Type B pancreatic cell (in vitro differentiated cells): ENCODE data around the gene THAP8. TPM values are rescaled to one million over a fixed set of nuclear protein-coding genes. Genes with fewer than 3 reads are reported as not detected.
"Not testable (repeated sequence)": the region's sequence is repeated elsewhere in the genome, so short reads cannot be mapped to it uniquely, and the experiment has no call there.

Experiments
- DNase-seq: peaks from one replicate; pipeline ENCODE4 v3.0.0; 2021; ENCODE audit warnings: mixed read lengths; ENCODE audit not compliant: unreplicated experiment; ENCODE audit errors: extremely low spot score
- H3K27ac Mint-ChIP-seq: 2 replicates; pipeline ENCODE4 v1.8.0; 2021; ENCODE audit warnings: mild to moderate bottlenecking, mixed read lengths
- H3K27me3 Mint-ChIP-seq: 2 replicates; pipeline ENCODE4 v1.8.0; 2021; ENCODE audit warnings: mixed read lengths
- H3K36me3 Mint-ChIP-seq: 2 replicates; pipeline ENCODE4 v1.8.0; 2021; ENCODE audit warnings: mixed read lengths
- H3K4me1 Mint-ChIP-seq: one replicate; pipeline ENCODE4 v1.8.0; 2021; ENCODE audit warnings: mixed read lengths; ENCODE audit not compliant: unreplicated experiment
- H3K4me3 Mint-ChIP-seq: 2 replicates; pipeline ENCODE4 v1.8.0; 2021; ENCODE audit warnings: mild to moderate bottlenecking, mixed read lengths
- H3K9me3 Mint-ChIP-seq: 2 replicates; pipeline ENCODE4 v1.8.0; 2021; ENCODE audit warnings: mixed read lengths
- total RNA-seq: library from RNA; stranded (reverse); gene quantifications from 2 replicates; pipeline ENCODE4 v1.2.1, GENCODE V29; 2021; ENCODE audit warnings: low replicate concordance
- TF ChIP-seq, protein P1 (sequence below): fragments of 200-600 bp; sonication (generic); conservative IDR thresholded peaks from 2 replicates; pipeline ENCODE4 v1.5.0; 2021; ENCODE audit warnings: antibody characterized with exemption, mild to moderate bottlenecking

The THAP8 gene
- total RNA-seq, 1 donor from 2014 or later: 6.4 TPM

DNA sequence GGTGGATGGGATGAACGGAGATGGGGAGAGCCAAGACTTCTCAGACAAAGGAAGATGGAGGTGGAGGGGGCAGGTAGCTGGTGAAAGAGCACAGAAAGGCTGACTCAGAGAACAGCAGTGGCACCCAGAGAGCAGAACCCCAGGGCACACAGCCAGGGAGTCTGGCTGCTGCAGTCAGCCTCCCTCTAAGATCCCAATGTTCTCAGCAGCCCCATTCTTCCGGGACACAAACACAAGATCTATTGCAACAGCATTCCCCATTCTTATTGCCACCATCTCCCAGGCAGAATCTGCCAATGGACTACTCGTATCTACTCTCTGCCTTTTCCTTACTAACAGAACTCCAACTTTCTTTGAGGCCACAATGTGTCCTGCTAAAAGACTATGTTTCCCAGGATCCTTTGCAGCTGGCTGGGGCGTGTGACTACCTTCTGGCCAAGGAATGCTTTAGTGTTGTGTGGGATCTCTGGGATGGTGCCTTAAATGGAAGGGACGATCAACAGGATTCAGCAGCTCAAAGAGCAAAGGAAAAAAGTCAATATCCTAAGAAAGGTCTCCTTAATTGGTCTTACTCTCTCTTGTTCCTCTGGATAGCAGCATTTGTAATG, 7.5 kb downstream of the THAP8 start:
- no peak overlapping the region for H3K4me3 Mint-ChIP-seq

DNA sequence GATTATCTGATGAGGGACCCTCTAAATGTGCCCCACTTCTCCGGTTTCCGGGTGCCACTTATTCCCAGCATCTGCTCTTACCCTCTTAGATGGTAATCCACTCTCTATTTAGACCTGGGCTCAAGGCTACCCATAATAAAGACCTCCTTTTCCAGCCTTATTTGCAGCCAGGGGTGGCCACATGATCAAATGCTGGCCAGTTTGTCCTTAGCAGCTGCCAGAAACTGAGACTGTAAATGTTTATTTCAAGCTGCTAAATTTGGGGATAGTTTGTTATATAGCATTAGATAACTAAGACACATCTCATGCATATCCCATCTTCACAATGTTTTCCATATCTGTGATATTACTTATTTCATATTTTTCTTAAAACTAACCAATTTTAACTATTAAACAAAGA, 10.1 kb downstream of the THAP8 start:
- Mint-ChIP-seq H3K4me1 (peaks cover 10% of the 10 kb centered on the region), H3K36me3 (peaks cover 4% of the 10 kb centered on the region), H3K27ac (no peak overlapping the region), H3K4me3 (no peak overlapping the region), H3K9me3 (no peaks in the 10 kb centered on the region), H3K27me3 (no peaks in the 10 kb centered on the region)
- DNase-seq: no peak
- TF ChIP-seq, protein P1, sequence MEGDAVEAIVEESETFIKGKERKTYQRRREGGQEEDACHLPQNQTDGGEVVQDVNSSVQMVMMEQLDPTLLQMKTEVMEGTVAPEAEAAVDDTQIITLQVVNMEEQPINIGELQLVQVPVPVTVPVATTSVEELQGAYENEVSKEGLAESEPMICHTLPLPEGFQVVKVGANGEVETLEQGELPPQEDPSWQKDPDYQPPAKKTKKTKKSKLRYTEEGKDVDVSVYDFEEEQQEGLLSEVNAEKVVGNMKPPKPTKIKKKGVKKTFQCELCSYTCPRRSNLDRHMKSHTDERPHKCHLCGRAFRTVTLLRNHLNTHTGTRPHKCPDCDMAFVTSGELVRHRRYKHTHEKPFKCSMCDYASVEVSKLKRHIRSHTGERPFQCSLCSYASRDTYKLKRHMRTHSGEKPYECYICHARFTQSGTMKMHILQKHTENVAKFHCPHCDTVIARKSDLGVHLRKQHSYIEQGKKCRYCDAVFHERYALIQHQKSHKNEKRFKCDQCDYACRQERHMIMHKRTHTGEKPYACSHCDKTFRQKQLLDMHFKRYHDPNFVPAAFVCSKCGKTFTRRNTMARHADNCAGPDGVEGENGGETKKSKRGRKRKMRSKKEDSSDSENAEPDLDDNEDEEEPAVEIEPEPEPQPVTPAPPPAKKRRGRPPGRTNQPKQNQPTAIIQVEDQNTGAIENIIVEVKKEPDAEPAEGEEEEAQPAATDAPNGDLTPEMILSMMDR: no peak

More for the DNA sequence above, 7.5 kb downstream of the THAP8 start:
- TF ChIP-seq, protein P1: no peak
- Mint-ChIP-seq H3K9me3 (no peaks in the 10 kb centered on the region), H3K4me1 (peaks cover 6% of the 10 kb centered on the region), H3K36me3 (no peaks in the 10 kb centered on the region), H3K27me3 (no peaks in the 10 kb centered on the region), H3K27ac (no peak overlapping the region)
- DNase-seq: no peak

DNA sequence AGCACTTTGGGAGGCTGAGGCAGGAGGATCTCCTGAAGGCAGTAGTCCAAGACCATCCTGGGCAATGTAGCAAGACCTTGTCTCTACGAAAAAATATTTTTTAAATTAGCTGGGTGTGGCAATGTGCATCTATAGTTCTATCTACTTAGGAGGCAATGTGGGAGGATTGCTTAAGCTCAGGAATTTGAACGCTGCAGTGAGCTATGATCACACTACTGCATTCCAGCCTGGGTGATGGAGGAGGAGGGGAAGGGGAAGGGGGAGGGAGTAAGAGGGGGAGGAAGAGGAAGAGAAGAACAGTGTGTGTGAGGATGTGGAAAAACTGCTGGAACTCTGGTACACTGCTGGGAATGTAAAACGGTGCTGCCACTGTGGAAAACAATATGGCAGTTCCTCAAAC, 12.3 kb downstream of the THAP8 start:
- TF ChIP-seq, protein P1: no peak
- Mint-ChIP-seq H3K27me3 (no peaks in the 10 kb centered on the region), H3K4me1 (peaks cover 10% of the 10 kb centered on the region), H3K4me3 (no peak overlapping the region), H3K27ac (peak overlapping the region; percentile 70), H3K36me3 (peaks cover 4% of the 10 kb centered on the region), H3K9me3 (no peaks in the 10 kb centered on the region)
- no peak for DNase-seq

DNA sequence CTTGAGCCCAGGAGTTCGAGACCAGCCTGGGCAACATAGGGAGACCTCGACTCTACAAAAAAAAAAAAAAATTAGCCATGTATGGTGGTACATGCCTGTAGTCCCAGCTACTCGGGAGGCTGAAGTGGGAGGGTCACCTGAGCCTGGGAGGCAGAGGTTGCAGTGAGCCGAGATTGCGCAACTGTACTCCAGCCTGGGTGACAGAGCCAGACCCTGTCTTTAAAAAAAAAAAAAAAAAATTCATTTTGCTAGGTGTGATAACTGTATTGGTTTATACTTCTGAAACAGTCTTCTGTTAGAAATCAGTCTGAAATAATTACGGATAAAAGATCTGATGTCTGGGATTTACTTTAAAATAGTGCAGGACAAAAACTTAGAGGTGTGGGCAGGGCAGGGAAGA, 13.0 kb downstream of the THAP8 start:
- H3K27ac Mint-ChIP-seq: peak overlapping the region; percentile 70
- DNase-seq, H3K4me1 Mint-ChIP-seq, H3K4me3 Mint-ChIP-seq, H3K9me3 Mint-ChIP-seq, H3K36me3 Mint-ChIP-seq, H3K27me3 Mint-ChIP-seq: not testable (repeated sequence)

DNA sequence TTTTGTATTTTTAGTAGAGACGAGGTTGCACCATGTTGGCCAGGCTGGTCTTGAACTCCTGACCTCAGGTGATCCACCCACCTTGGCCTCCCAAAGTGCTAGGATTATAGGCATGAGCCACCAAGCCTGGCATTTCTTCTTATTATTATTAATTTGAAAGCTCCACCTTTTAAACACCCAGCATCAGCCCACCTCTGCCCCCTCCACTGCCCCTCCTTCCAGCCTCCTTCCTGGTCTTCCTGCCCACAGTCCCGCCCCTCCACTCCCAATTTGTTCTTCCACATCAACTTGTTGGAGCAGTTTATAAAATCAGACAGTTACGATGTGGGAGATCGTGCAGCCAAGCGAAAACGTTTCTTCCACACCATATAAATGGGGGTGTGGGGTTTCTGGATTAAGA, 13.6 kb downstream of the THAP8 start:
- no peak for DNase-seq
- TF ChIP-seq, protein P1: no peak
- H3K4me1 Mint-ChIP-seq: peaks cover 10% of the 10 kb centered on the region
- H3K36me3 Mint-ChIP-seq: peaks cover 4% of the 10 kb centered on the region
- H3K27me3 Mint-ChIP-seq: no peaks in the 10 kb centered on the region
- no peaks in the 10 kb centered on the region for H3K9me3 Mint-ChIP-seq
- H3K27ac Mint-ChIP-seq: no peak overlapping the region
- H3K4me3 Mint-ChIP-seq: no peak overlapping the region

DNA sequence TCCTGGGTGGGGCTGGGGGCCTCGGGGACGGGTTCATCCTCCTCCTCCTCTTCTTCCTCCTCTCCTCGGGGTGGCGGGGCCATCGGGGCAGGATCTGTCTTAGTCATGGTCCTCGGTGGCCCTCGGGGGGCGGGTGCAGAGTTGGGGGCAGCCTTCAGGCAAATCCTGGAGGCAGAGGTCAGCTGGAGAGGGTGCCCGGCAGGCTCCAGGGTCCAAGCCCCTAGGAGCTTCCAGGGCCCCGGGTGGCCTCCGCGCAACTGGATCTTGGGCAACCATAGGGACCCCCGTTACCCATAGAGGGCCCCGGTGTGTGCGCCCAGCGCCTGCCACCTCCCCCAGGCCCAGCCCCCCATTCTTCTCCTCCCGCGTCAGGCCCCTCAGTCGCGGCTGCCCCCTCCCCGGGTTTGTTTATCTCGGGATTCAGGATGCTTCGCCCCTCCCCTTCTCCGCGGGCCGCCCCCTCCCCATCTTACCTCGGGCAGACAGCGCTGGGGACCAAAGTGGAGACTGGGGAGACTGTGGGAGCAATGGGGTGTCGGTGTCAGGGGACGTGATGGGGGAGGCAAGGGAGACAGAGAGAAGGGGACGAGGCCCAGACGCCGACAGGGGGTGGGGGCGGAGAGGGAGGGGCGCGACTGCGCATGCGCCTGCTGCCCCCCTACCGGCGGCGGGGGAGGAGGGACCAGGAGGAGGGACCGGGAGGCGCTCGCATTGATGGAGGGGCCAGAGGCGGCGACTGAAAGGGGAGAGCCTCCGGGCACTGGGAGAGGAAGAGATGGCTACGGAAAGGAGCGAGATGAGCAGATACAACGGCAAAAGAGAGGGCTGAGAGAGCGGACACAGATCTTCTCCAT, 21.6 kb downstream of the THAP8 start, which contains the start of gene CLIP3:
TSS of gene CLIP3 (minus strand) at position 623 of the 854 bp plus-strand sequence. CDS start at position 107, 516 bp downstream.
- no peaks in the 10 kb centered on the region for H3K27me3 Mint-ChIP-seq
- H3K4me1 Mint-ChIP-seq: peaks cover 10% of the 10 kb centered on the region
- peak within 1 kb of the TSS; percentile 86 for H3K4me3 Mint-ChIP-seq
- H3K9me3 Mint-ChIP-seq: no peaks in the 10 kb centered on the region
- DNase-seq: peak; percentile 84
- no peaks in the 10 kb centered on the region for H3K36me3 Mint-ChIP-seq
- TF ChIP-seq, protein P1: peak; percentile 54
- peak within 1 kb of the TSS; percentile 37 for H3K27ac Mint-ChIP-seq
